SK-N-SH (cell line): Measurements from ENCODE around the gene KNCN. TPM values are rescaled to one million over a fixed set of nuclear protein-coding genes. Genes with fewer than 3 reads are reported as not detected.

Experiments
- CTCF ChIA-PET: fragments of 300-600, 350-600 bp; formaldehyde crosslinking; extraction: SDS; loops from one replicate; lab custom pipeline; 2021; lab: Yijun Ruan, JAX
- POLR2A ChIA-PET: fragments of 350-600 bp; sonication (Branson Sonifier 250); formaldehyde crosslinking; extraction: SDS; loops from one replicate; lab custom pipeline; 2020; ENCODE audit warnings: antibody characterized with exemption, inconsistent platforms; lab: Yijun Ruan, JAX
- DNase-seq: peaks from one replicate; pipeline ENCODE4 v3.0.0; 2012
- H2AFZ ChIP-seq: fragments of 200-600 bp; sonication (generic); 2 replicates; pipeline ENCODE4 v1.8.1; 2016; ENCODE audit warnings: antibody characterized with exemption, mild to moderate bottlenecking, low read depth
- H3F3A ChIP-seq: fragments of 200-600 bp; sonication (generic); replicated peaks from 2 replicates; pipeline ENCODE3; 2016; ENCODE audit warnings: antibody characterized with exemption, mild to moderate bottlenecking; ENCODE audit not compliant: insufficient read depth
- H3K27ac ChIP-seq, 2 experiments: fragments of 200-500 bp in 1 of 2; fragments of 200-600 bp in 1 of 2; sonication (Bioruptor generic) in 1 of 2; sonication (generic), shearing (Covaris generic) in 1 of 2; 2 replicates each; pipeline versions ENCODE4 v1.5.1 to v1.6.1; 2014 to 2016; ENCODE audit warnings: low read depth in 2 of 2, inconsistent platforms in 1 of 2, low read length in 1 of 2, mild to moderate bottlenecking in 1 of 2, mixed read lengths in 1 of 2
- H3K27me3 ChIP-seq: fragments of 200-600 bp; sonication (generic), shearing (Covaris generic); 2 replicates; pipeline ENCODE4 v1.6.1; 2016; ENCODE audit warnings: mixed run types; ENCODE audit not compliant: insufficient read depth
- H3K36me3 ChIP-seq, 2 experiments: fragments of 200-500 bp in 1 of 2; fragments of 200-600 bp in 1 of 2; sonication (Bioruptor generic) in 1 of 2; sonication (generic) in 1 of 2; replicated peaks in 1 of 2; 2 replicates each; pipeline versions ENCODE3 to v1.5.1; 2014 to 2016; ENCODE audit warnings: low read length in 1 of 2, mild to moderate bottlenecking in 1 of 2; ENCODE audit not compliant: insufficient read depth in 2 of 2, control insufficient read depth in 1 of 2
- H3K4me1 ChIP-seq, 2 experiments: fragments of 200-500 bp in 1 of 2; fragments of 200-600 bp in 1 of 2; sonication (Bioruptor generic) in 1 of 2; sonication (generic), shearing (Covaris generic) in 1 of 2; 2 replicates each; pipeline versions ENCODE4 v1.5.1 to v1.6.1; 2014 to 2016; ENCODE audit warnings: low read depth in 1 of 2, low read length in 1 of 2, mixed run types in 1 of 2; ENCODE audit not compliant: insufficient read depth in 2 of 2, control insufficient read depth in 1 of 2
- H3K4me2 ChIP-seq: fragments of 200-600 bp; sonication (generic), shearing (Covaris generic); 2 replicates; pipeline ENCODE4 v1.6.1; 2017; ENCODE audit warnings: mixed run types
- H3K4me3 ChIP-seq, 2 experiments: fragments of 200-500 bp in 1 of 2; fragments of 200-600 bp in 1 of 2; sonication (Bioruptor generic) in 1 of 2; sonication (generic), shearing (Covaris generic) in 1 of 2; 2 replicates each; pipeline versions ENCODE4 v1.5.1 to v1.8.1; 2014 to 2016; ENCODE audit warnings: low read depth in 2 of 2, inconsistent platforms in 1 of 2, low read length in 1 of 2, mild to moderate bottlenecking in 1 of 2, mixed read lengths in 1 of 2, moderate library complexity in 1 of 2
- H3K79me2 ChIP-seq: fragments of 200-600 bp; sonication (generic); 2 replicates; pipeline ENCODE4 v1.8.1; 2017; ENCODE audit warnings: mild to moderate bottlenecking; ENCODE audit not compliant: insufficient read depth
- H3K9ac ChIP-seq: fragments of 200-600 bp; sonication (generic); 2 replicates; pipeline ENCODE4 v1.6.1; 2017; ENCODE audit warnings: mixed run types
- H3K9me2 ChIP-seq: fragments of 200-600 bp; sonication (generic); 2 replicates; pipeline ENCODE4 v1.6.1; 2017; ENCODE audit warnings: mixed run types
- H3K9me3 ChIP-seq: fragments of 200-600 bp; sonication (generic); 2 replicates; pipeline ENCODE4 v1.6.1; 2017; ENCODE audit warnings: mixed run types, mild to moderate bottlenecking, moderate library complexity
- H4K20me1 ChIP-seq: fragments of 200-600 bp; sonication (generic); 2 replicates; pipeline ENCODE4 v1.6.1; 2017; ENCODE audit warnings: mild to moderate bottlenecking, mixed run types; ENCODE audit not compliant: insufficient read depth
- EZH2phosphoT487 ChIP-seq: fragments of 200-600 bp; sonication (generic); IDR thresholded peaks from 2 replicates; pipeline ENCODE4 v1.6.1; 2017; ENCODE audit warnings: low read depth, mixed run types, mild to moderate bottlenecking, antibody characterized with exemption, moderate library complexity, borderline replicate concordance
- FOSL2 ChIP-seq: IDR thresholded peaks from 2 replicates; pipeline ENCODE4 v1.4.0; 2012; ENCODE audit warnings: low read depth, mild to moderate bottlenecking, moderate library complexity, borderline replicate concordance
- FOXM1 ChIP-seq: IDR thresholded peaks from 2 replicates; pipeline ENCODE4 v1.4.0; 2012; ENCODE audit warnings: low read depth, mild to moderate bottlenecking
- JUND ChIP-seq: IDR thresholded peaks from 2 replicates; pipeline ENCODE4 v1.4.0; 2012
- MAX ChIP-seq: IDR thresholded peaks from 2 replicates; pipeline ENCODE4 v1.4.0; 2012; ENCODE audit warnings: low read depth
- NFIC ChIP-seq: IDR thresholded peaks from 2 replicates; pipeline ENCODE4 v1.4.0; 2012; ENCODE audit warnings: borderline replicate concordance
- NRF1 ChIP-seq: IDR thresholded peaks from 2 replicates; pipeline ENCODE4 v1.6.1; 2012; ENCODE audit warnings: low read depth, mild to moderate bottlenecking, low read length
- PBX3 ChIP-seq: IDR thresholded peaks from 2 replicates; pipeline ENCODE4; 2012
- POLR2AphosphoS5 ChIP-seq: IDR thresholded peaks from 2 replicates; pipeline ENCODE4 v1.6.1; 2012; ENCODE audit warnings: low read depth, low read length
- RFX5 ChIP-seq: IDR thresholded peaks from 2 replicates; pipeline ENCODE4 v1.6.1; 2012; ENCODE audit warnings: mild to moderate bottlenecking, improper control_type of control experiment, low read length
- RXRA ChIP-seq: IDR thresholded peaks from 2 replicates; pipeline ENCODE4 v1.4.0; 2012; ENCODE audit warnings: low read depth, mild to moderate bottlenecking, borderline replicate concordance
- SIN3A ChIP-seq: IDR thresholded peaks from 2 replicates; pipeline ENCODE4 v1.6.1; 2012; ENCODE audit warnings: low read depth, mild to moderate bottlenecking, low read length, moderate library complexity, borderline replicate concordance
- SMC3 ChIP-seq: IDR thresholded peaks from 2 replicates; pipeline ENCODE4 v1.6.1; 2012; ENCODE audit warnings: low read depth, low read length, improper control_type of control experiment
- TAF1 ChIP-seq: IDR thresholded peaks from 2 replicates; pipeline ENCODE4 v1.6.1; 2012; ENCODE audit warnings: low read depth, mild to moderate bottlenecking, low read length, moderate library complexity, borderline replicate concordance
- TCF12 ChIP-seq: IDR thresholded peaks from 2 replicates; pipeline ENCODE4 v1.4.0; 2012
- TEAD4 ChIP-seq: IDR thresholded peaks from 2 replicates; pipeline ENCODE4 v1.4.0; 2012; ENCODE audit warnings: mild to moderate bottlenecking, borderline replicate concordance; ENCODE audit not compliant: insufficient read depth
- USF1 ChIP-seq: IDR thresholded peaks from 2 replicates; pipeline ENCODE4 v1.4.0; 2012; ENCODE audit warnings: low read depth, borderline replicate concordance
- USF2 ChIP-seq: fragments of 150-350 bp; IDR thresholded peaks from 2 replicates; pipeline ENCODE4 v1.6.1; 2017; ENCODE audit warnings: antibody characterized with exemption, low read length, low read depth, borderline replicate concordance
- ZBTB33 ChIP-seq: IDR thresholded peaks from 2 replicates; pipeline ENCODE4 v1.4.0; 2012; ENCODE audit warnings: low read depth, borderline replicate concordance
- WGBS: methylation state at CpG from one replicate; pipeline ENCODE4 v1.1.6; 2017; ENCODE audit warnings: low lambda C conversion rate; 5-methylcytosine and 5-hydroxymethylcytosine counted together
- polyA plus RNA-seq, 3 experiments: library from polyadenylated mRNA; depleted of rRNA; stranded (reverse); fragments of >200 nt; gene quantifications; 2 replicates each; pipeline ENCODE4 v1.2.3, GENCODE V29; 2012

Gene KNCN
- polyA plus RNA-seq, 1 of the 3 experiments (the other 2 are of a cell fraction), result not detected

- 71% methylated on average over 5 of the region's 5 CpGs for WGBS
Measured at GRCh38 chr1:46546210-46546609, 5.2 kb downstream of the KNCN start.

More at GRCh38 chr1:46546210-46546609, 5.2 kb downstream of the KNCN start:
- Histone ChIP-seq H3K9me3 (no peaks in the 10 kb centered on the region), H3K9ac (no peak overlapping the region), H3K9me2 (no peaks in the 10 kb centered on the region), H3K4me3 (no peak overlapping the region), H2AFZ (no peak overlapping the region), H3K27ac (no peak overlapping the region), H3K36me3 (no peaks in the 10 kb centered on the region), H3F3A (no peaks in the 10 kb centered on the region), H3K4me1 (peaks cover 0 to 9% of the 10 kb centered on the region in 2 experiments; a peak in 1 of 4 replicates), H3K4me2 (no peak overlapping the region), H3K27me3 (peaks cover 18% of the 10 kb centered on the region; the same call in 1 of the 2 replicates), H3K79me2 (no peaks in the 10 kb centered on the region), H4K20me1 (no peaks in the 10 kb centered on the region)
- CTCF ChIA-PET, result interaction anchor here (1.0 to 7.0 kb wide), 8 partner anchors 10 to 104 kb away, joined by 3 to 53 read pairs (median 8); no protein-coding TSS in a partner anchor
- no peak for DNase-seq
- POLR2A ChIA-PET, result no interaction called here
- TF ChIP-seq MAX, result no peak
- no peak for TF ChIP-seq PBX3
- no peak for TF ChIP-seq USF2
- TF ChIP-seq SIN3A, result no peak
- no peak for TF ChIP-seq TEAD4
- no peak for TF ChIP-seq RXRA
- TF ChIP-seq POLR2AphosphoS5, result no peak
- TF ChIP-seq ZBTB33, result no peak
- TF ChIP-seq NRF1, result no peak
- TF ChIP-seq NFIC, result no peak
- no peak for TF ChIP-seq EZH2phosphoT487
- TF ChIP-seq RFX5, result no peak
- TF ChIP-seq FOXM1, result no peak
- no peak for TF ChIP-seq FOSL2
- TF ChIP-seq TAF1, result no peak
- TF ChIP-seq TCF12, result no peak
- no peak for TF ChIP-seq USF1
- no peak for TF ChIP-seq SMC3
- TF ChIP-seq JUND, result no peak
